ENCODE results near the gene NTM.

GRCh38 chr11:132245403-132246385 is 875.3 kb downstream of the NTM start:
- no peak for TF ChIP-seq POLR2AphosphoS5 (IDR thresholded peaks at IDR 0.05)
- no peak for TF ChIP-seq POLR2A (IDR thresholded peaks at IDR 0.05)
- TF ChIP-seq, protein P1, sequence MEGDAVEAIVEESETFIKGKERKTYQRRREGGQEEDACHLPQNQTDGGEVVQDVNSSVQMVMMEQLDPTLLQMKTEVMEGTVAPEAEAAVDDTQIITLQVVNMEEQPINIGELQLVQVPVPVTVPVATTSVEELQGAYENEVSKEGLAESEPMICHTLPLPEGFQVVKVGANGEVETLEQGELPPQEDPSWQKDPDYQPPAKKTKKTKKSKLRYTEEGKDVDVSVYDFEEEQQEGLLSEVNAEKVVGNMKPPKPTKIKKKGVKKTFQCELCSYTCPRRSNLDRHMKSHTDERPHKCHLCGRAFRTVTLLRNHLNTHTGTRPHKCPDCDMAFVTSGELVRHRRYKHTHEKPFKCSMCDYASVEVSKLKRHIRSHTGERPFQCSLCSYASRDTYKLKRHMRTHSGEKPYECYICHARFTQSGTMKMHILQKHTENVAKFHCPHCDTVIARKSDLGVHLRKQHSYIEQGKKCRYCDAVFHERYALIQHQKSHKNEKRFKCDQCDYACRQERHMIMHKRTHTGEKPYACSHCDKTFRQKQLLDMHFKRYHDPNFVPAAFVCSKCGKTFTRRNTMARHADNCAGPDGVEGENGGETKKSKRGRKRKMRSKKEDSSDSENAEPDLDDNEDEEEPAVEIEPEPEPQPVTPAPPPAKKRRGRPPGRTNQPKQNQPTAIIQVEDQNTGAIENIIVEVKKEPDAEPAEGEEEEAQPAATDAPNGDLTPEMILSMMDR (IDR thresholded peaks at IDR 0.05 in 8 of 11, conservative IDR thresholded peaks at IDR 0.05 in 3 of 11), result no peak

All from spleen (tissue), 7 donors.